HCT116 (cell line): ENCODE measurements around the gene SDSL. TPM values are rescaled to one million over a fixed set of nuclear protein-coding genes. Genes with fewer than 3 reads are reported as not detected.

Experiments used
- ATAC-seq: fragments of 200-7000 bp; cut with Tn5 transposase; 2 replicates; pipeline ENCODE4 v1.9.1; 2020; ENCODE audit warnings: mild to moderate bottlenecking, moderate library complexity
- BruUV-seq: library from RNA; stranded (reverse); fragments of 400-500 nt; replicated peaks from 2 replicates; lab custom pipeline; 2021; lab: Mats Ljungman, UMichigan
- CTCF ChIA-PET: fragments of 300-600 bp; sonication (Branson Sonifier 250); formaldehyde crosslinking; loops from one replicate; lab custom pipeline; 2021; ENCODE audit warnings: antibody characterized with exemption; lab: Charles Lee
- POLR2A ChIA-PET: fragments of 300-600, 350-600 bp; sonication (Branson Sonifier 250); formaldehyde crosslinking; loops from one replicate; lab custom pipeline; 2021; ENCODE audit warnings: antibody characterized with exemption; lab: Charles Lee
- RAD21 ChIA-PET, 2 experiments: fragments of 300-600 bp; sonication (Branson Sonifier 250); formaldehyde crosslinking; loops; one replicate each; lab custom pipeline; 2023; ENCODE audit warnings: low total read pairs in 2 of 2; ENCODE audit not compliant: uncharacterized antibody in 2 of 2, unreplicated experiment in 2 of 2, low non-redundant PET in 1 of 2; lab: Charles Lee
- DNase-seq: peaks from one replicate; pipeline ENCODE4 v3.0.0-alpha.2; 2010; ENCODE audit warnings: low read depth, low spot score
- H2AFZ ChIP-seq: fragments of 200-600 bp; shearing (Covaris generic), sonication (generic); 2 replicates; pipeline ENCODE4 v1.6.1; 2017; ENCODE audit warnings: low read depth, mixed run types, mixed read lengths, antibody characterized with exemption, low read length; ENCODE audit not compliant: poor library complexity, severe bottlenecking
- H3K27ac ChIP-seq: 2 replicates; pipeline ENCODE4 v1.5.1; 2012; ENCODE audit warnings: low read depth, low read length
- H3K27me3 ChIP-seq: fragments of 200-600 bp; sonication (generic); 2 replicates; pipeline ENCODE4 v1.6.1; 2016; ENCODE audit warnings: mixed run types, low read length, mixed read lengths; ENCODE audit not compliant: insufficient read depth
- H3K36me3 ChIP-seq, 2 experiments: fragments of 200-500 bp in 1 of 2; fragments of 200-600 bp in 1 of 2; sonication (Bioruptor generic) in 1 of 2; sonication (generic) in 1 of 2; 2 replicates each; pipeline versions ENCODE4 v1.5.1 to v1.6.1; 2014 to 2016; ENCODE audit warnings: low read length in 2 of 2, inconsistent platforms in 1 of 2, mixed read lengths in 1 of 2, mixed run types in 1 of 2; ENCODE audit not compliant: insufficient read depth in 2 of 2, control insufficient read depth in 1 of 2
- H3K4me1 ChIP-seq, 2 experiments: fragments of 200-600 bp in 1 of 2; sonication (generic) in 1 of 2; 2 replicates each; pipeline versions ENCODE4 v1.5.1 to v1.6.1; 2012 to 2017; ENCODE audit warnings: low read length in 2 of 2, inconsistent platforms in 1 of 2, mild to moderate bottlenecking in 1 of 2, mixed read lengths in 1 of 2, mixed run types in 1 of 2, moderate library complexity in 1 of 2; ENCODE audit not compliant: insufficient read depth in 2 of 2, control insufficient read depth in 1 of 2
- H3K4me2 ChIP-seq: fragments of 200-600 bp; sonication (generic); 2 replicates; pipeline ENCODE4 v1.6.1; 2017; ENCODE audit warnings: mixed run types, low read length, mixed read lengths
- H3K4me3 ChIP-seq, 2 experiments: fragments of 200-600 bp in 1 of 2; sonication (generic) in 1 of 2; replicated peaks in 1 of 2; 2 replicates each; pipeline ENCODE4 v1.5.1; 2011 to 2016; ENCODE audit warnings: low read length in 2 of 2, control low read depth in 1 of 2, low read depth in 1 of 2, mild to moderate bottlenecking in 1 of 2, mixed read lengths in 1 of 2, mixed run types in 1 of 2
- H3K79me2 ChIP-seq: fragments of 200-600 bp; sonication (generic); 2 replicates; pipeline ENCODE4 v1.6.1; 2017; ENCODE audit warnings: mild to moderate bottlenecking, mixed run types, low read length, moderate library complexity, mixed read lengths; ENCODE audit not compliant: insufficient read depth
- H3K9ac ChIP-seq: fragments of 200-600 bp; sonication (generic); 2 replicates; pipeline ENCODE4 v1.6.1; 2016; ENCODE audit warnings: low read length, mixed read lengths
- H3K9me2 ChIP-seq: fragments of 200-600 bp; sonication (generic), shearing (Covaris generic); 2 replicates; pipeline ENCODE4 v1.6.1; 2017; ENCODE audit warnings: mixed run types, mild to moderate bottlenecking, moderate library complexity; ENCODE audit not compliant: insufficient read depth
- H3K9me3 ChIP-seq, 2 experiments: fragments of 200-500 bp in 1 of 2; fragments of 200-600 bp in 1 of 2; sonication (Bioruptor generic) in 1 of 2; sonication (generic) in 1 of 2; 2 replicates each; pipeline ENCODE4 v1.6.1; 2014 to 2017; ENCODE audit warnings: low read length in 2 of 2, mixed read lengths in 2 of 2, inconsistent platforms in 1 of 2, low read depth in 1 of 2, mild to moderate bottlenecking in 1 of 2, mixed run types in 1 of 2, moderate library complexity in 1 of 2; ENCODE audit not compliant: control insufficient read depth in 1 of 2, insufficient read depth in 1 of 2
- H4K20me1 ChIP-seq: fragments of 200-600 bp; sonication (generic), shearing (Covaris generic); 2 replicates; pipeline ENCODE4 v1.6.1; 2017; ENCODE audit warnings: mixed run types, mild to moderate bottlenecking, moderate library complexity; ENCODE audit not compliant: insufficient read depth
- ATF3 ChIP-seq: IDR thresholded peaks from 2 replicates; pipeline ENCODE4 v1.6.1; 2012
- CBX3 ChIP-seq: IDR thresholded peaks from 2 replicates; pipeline ENCODE4 v1.6.1; 2012; ENCODE audit warnings: low read depth
- CEBPB ChIP-seq: IDR thresholded peaks from 2 replicates; pipeline ENCODE4 v1.6.1; 2012; ENCODE audit warnings: low read depth
- CTCF ChIP-seq, 3 experiments: fragments of 200-600 bp in 1 of 3; sonication (generic) in 1 of 3; IDR thresholded peaks in 2 of 3; conservative IDR thresholded peaks in 1 of 3; 2 replicates each; pipeline ENCODE4 v1.5.1; 2012 to 2017; ENCODE audit warnings: low read depth in 2 of 3, low read length in 2 of 3, antibody characterized with exemption in 1 of 3, borderline replicate concordance in 1 of 3, control low read depth in 1 of 3, mild to moderate bottlenecking in 1 of 3, mixed read lengths in 1 of 3, mixed run types in 1 of 3, moderate library complexity in 1 of 3; ENCODE audit not compliant: insufficient read depth in 1 of 3
- EZH2 ChIP-seq: fragments of 200-600 bp; sonication (generic); IDR thresholded peaks from 2 replicates; pipeline ENCODE4 v1.6.1; 2017; ENCODE audit warnings: antibody characterized with exemption, mixed run types
- EZH2phosphoT487 ChIP-seq: fragments of 200-600 bp; IDR thresholded peaks from 2 replicates; pipeline ENCODE4 v1.6.1; 2018; ENCODE audit warnings: antibody characterized with exemption, borderline replicate concordance
- JUND ChIP-seq: IDR thresholded peaks from 2 replicates; pipeline ENCODE4 v1.6.1; 2012
- MAX ChIP-seq: IDR thresholded peaks from 2 replicates; pipeline ENCODE4 v1.6.1; 2012
- POLR2AphosphoS5 ChIP-seq: IDR thresholded peaks from 2 replicates; pipeline ENCODE4 v1.6.1; 2011; ENCODE audit warnings: mild to moderate bottlenecking, low read depth, low read length, moderate library complexity
- RAD21 ChIP-seq: IDR thresholded peaks from 2 replicates; pipeline ENCODE4 v1.6.1; 2012; ENCODE audit warnings: low read depth, mild to moderate bottlenecking
- SP1 ChIP-seq: IDR thresholded peaks from 2 replicates; pipeline ENCODE4 v1.6.1; 2012; ENCODE audit warnings: low read depth
- TCF7L2 ChIP-seq: IDR thresholded peaks from 2 replicates; pipeline ENCODE4 v1.7.0; 2011; ENCODE audit warnings: borderline replicate concordance, inconsistent platforms; ENCODE audit not compliant: insufficient read depth, insufficient read length; ENCODE audit errors: extremely low read depth
- YY1 ChIP-seq: IDR thresholded peaks from 2 replicates; pipeline ENCODE4 v1.6.1; 2011; ENCODE audit warnings: low read length, low read depth, moderate library complexity, mild to moderate bottlenecking; ENCODE audit not compliant: insufficient replicate concordance; ENCODE audit errors: extremely low read depth
- ZNF274 ChIP-seq: fragments of 200-500 bp; sonication (Bioruptor generic); IDR thresholded peaks from 2 replicates; pipeline ENCODE4 v1.6.1; 2014; ENCODE audit warnings: mild to moderate bottlenecking, low read depth, low read length, inconsistent platforms
- intact Hi-C: fragments of 100-400 bp; cut with micrococcal nuclease; formaldehyde crosslinking; loops from 2 replicates; pipeline ENCODE4 v1.10.0; 2022
- total RNA-seq: library from RNA; stranded (reverse); gene quantifications from one replicate; pipeline ENCODE4 v1.2.1, GENCODE V29; 2021; ENCODE audit not compliant: unreplicated experiment

The SDSL gene
- total RNA-seq, 1 experiment from 2014 or later, result 19.1 TPM

GRCh38 chr12:113405694-113406093 lies 16.5 kb upstream of the SDSL start:
- POLR2A ChIA-PET, result interaction anchor here (0.6 kb wide), 1 partner anchor 39 kb away, joined by 5 read pairs; no protein-coding TSS in a partner anchor
- Histone ChIP-seq H3K4me2 (no peak overlapping the region), H3K79me2 (no peaks in the 10 kb centered on the region), H3K27me3 (no peaks in the 10 kb centered on the region), H3K4me3 (no peak overlapping the region), H3K9ac (no peak overlapping the region), H3K9me3 (no peaks in the 10 kb centered on the region), H3K36me3 (no peaks in the 10 kb centered on the region), H4K20me1 (no peaks in the 10 kb centered on the region), H3K27ac (no peak overlapping the region), H3K9me2 (no peaks in the 10 kb centered on the region), H2AFZ (no peak overlapping the region), H3K4me1 (peaks cover 0 to 9% of the 10 kb centered on the region in 2 experiments; a peak in 3 of 4 replicates)
- no peak for ATAC-seq
- no peak for DNase-seq
- no TSS peak for BruUV-seq
- RAD21 ChIA-PET, result no interaction called here
- TF ChIP-seq YY1 (no peak), JUND (no peak), CTCF (IDR thresholded peaks at IDR 0.05 in 2 of 3, conservative IDR thresholded peaks at IDR 0.05 in 1 of 3; ENCODE audit: borderline replicate concordance in 1 of 3, insufficient read depth in 1 of 3, low read depth in 2 of 3, low read length in 2 of 3) (no peak), ATF3 (no peak), EZH2 (no peak), POLR2AphosphoS5 (no peak), CEBPB (no peak), MAX (no peak), EZH2phosphoT487 (no peak), SP1 (no peak), ZNF274 (no peak), TCF7L2 (no peak), RAD21 (no peak), CBX3 (no peak)
- CTCF ChIA-PET, result interaction anchor here (1.7 kb wide), 1 partner anchor 20 kb away, joined by 7 read pairs; no protein-coding TSS in a partner anchor
- intact Hi-C loops, result no loop called here
